HG03521 (cell line): ENCODE measurements around the gene RFX4.
A peak's percentile ranks its signal among the peaks of the same experiment; 100 is the strongest.
"Not testable (repeated sequence)": the region's sequence is repeated elsewhere in the genome, so short reads cannot be mapped to it uniquely, and the experiment has no call there.

ENCODE experiments used
- ATAC-seq: cut with Tn5 transposase; IDR thresholded peaks from one replicate; pipeline ENCODE4 v1.9.1; 2021; ENCODE audit warnings: mild to moderate bottlenecking, moderate library complexity; ENCODE audit not compliant: unreplicated experiment

Gene RFX4

GRCh38 chr12:106724116-106724515 lies 141.3 kb downstream of the RFX4 start:
- no peak for ATAC-seq

- no peak for ATAC-seq
Observed at GRCh38 chr12:106724934-106725333, 142.1 kb downstream of the RFX4 start.

DNA sequence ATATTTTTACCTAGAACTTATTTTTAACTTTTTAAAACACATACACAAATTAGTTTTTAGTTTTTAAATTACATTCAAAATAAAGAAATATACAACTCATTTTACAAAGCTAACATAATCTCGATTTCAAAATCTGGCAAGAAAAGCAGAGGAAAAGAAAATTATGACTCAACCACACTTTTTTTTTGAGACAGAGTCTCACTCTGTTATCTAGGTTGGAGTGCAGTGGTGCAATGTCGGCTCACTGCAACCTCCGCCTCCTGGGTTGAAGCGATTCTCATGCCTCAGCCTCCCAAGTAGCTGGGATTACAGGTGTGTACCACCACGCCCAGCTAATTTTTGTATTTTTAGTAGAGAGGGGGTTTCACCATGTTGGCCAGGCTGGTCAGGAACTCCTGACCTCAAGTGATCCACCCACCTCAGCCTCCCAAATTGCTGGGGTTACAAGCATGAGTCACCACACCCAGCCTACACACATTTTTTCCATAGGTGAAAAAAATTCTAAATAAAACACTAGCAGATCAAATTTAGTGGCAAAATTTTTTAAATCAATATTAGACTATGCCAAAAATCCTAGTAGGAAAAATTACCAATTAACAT lies 143.9 kb downstream of the RFX4 start:
- not testable (repeated sequence) for ATAC-seq

- ATAC-seq, result no peak
Observed at GRCh38 chr12:106729611-106730010, 146.8 kb downstream of the RFX4 start.

- ATAC-seq, result no peak
Observed at GRCh38 chr12:106732890-106733289, 150.1 kb downstream of the RFX4 start.

GRCh38 chr12:106733660-106734059 lies 150.9 kb downstream of the RFX4 start:
- no peak for ATAC-seq

DNA sequence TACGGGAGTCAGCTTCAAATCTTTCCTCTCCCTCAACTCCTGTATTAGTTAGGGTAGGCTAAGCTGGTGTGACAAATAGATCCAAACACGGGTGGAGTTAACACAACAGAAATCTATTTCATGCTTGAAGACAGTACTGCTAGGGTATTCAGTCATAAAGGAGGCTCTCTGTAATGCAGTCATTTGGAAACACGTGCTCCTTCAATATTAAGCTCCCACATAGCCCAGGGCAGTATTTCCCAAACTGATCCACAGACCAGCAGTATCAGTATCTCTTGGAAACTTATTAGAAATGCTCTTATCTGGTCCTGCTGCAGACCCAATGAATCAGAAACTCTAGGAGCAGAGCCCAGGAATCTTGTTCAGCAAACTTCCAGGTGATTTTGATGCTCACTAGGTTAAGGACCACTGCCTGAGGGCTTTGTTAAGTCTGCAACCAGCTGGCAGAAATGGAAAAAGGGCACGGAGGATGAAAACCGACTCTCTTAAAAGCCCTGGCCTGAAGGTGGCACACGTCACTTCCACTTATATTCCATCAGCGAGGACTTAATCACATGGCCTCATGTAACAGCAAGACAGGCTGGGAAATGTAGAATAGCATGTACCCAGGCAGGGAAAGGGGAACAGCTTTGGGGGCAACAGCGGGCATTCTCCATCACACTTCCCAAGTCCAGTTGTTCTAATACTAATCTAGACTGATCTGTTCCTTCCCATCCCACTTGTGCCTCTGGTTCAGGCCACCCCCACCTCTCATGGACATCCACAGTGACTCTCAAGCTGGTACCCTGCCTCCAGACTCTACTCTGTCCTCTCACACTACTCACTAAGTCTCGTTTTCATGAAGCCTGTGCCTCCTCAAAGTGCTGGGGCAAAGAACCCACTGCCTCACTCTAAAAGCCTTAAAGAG lies 153.5 kb downstream of the RFX4 start:
- no peak for ATAC-seq

DNA sequence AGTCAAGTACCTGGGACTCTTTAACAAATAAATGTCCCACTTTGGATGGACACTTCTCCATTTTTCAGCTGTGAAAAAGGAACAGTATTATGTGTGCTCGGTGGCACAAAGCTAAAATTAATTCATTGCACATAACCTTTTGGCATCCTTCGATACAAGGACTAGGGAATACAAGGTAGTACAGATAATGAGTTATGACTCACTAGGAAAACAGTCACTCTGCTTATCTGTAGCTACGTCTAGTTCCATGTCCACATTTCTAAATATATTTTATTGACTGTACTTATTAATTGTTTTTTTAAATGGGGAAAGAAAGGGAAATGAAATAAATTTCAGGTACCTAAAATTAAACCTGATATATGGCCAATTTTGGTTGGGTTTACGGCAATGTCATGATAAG lies 156.5 kb downstream of the RFX4 start:
- no peak for ATAC-seq

DNA sequence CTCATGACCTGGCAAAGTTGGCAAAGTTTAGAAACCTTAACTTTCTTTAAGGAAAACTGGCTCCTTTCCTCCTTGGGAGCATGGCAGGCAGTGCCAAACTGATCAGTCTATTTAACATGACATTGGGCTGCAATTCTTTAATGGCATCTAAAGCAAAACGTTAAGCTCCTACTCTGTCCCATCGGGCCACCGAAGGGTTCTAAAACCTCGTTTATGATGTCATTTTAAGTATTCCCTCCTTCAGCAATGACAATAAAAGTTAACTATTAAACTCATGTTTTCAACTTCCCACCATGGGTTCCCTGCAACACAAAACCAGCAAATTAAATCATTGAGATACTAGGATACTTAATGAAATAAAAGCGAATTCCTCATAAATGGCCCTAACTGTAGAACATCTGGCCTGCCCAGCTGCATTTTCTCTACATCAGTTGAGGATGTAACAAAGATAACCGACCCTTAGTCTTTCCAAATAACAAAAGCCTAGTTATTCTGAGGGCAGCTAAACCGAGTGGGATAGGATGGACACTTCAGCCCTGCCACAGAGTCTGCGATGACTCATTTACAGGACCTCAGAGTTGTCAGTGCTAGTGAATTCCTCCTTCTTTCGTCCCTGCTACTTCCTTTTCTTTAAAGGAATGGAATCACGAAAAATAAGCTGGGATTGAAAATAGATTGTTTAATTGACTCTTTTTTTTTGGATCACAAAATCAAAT lies 157.2 kb downstream of the RFX4 start:
- ATAC-seq, result no peak

- no peak for ATAC-seq
Observed at GRCh38 chr12:106740818-106741217, 158.0 kb downstream of the RFX4 start.

- no peak for ATAC-seq
Observed at GRCh38 chr12:106741247-106741646, 158.4 kb downstream of the RFX4 start.

GRCh38 chr12:106743270-106743988 lies 160.6 kb downstream of the RFX4 start:
- ATAC-seq, result no peak

GRCh38 chr12:106744600-106744999 lies 161.8 kb downstream of the RFX4 start:
- no peak for ATAC-seq

- ATAC-seq, result no peak
Observed at GRCh38 chr12:106745181-106745745, 162.5 kb downstream of the RFX4 start.

- no peak for ATAC-seq
Observed at GRCh38 chr12:106747973-106748436, 165.2 kb downstream of the RFX4 start.

DNA sequence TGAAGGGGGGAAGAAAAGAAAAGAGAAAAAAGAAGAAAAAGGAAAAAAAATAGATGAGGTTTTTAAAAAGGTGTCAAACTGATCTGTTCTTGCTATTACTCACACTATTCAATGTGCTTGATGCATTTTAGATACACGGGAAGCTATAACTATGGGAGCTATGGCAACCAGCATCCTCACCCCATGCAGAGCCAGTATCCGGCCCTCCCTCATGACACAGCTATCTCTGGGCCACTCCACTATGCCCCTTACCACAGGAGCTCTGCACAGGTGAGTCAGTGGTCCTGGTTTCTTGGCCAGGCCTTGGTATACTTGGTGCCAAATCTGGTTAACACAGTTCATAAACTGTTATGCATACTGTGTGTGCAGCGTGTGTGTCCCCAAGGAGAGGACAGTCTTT lies 167.7 kb downstream of the RFX4 start:
- ATAC-seq, result no peak

GRCh38 chr12:106753526-106753925 lies 170.7 kb downstream of the RFX4 start:
- ATAC-seq, result peak; percentile 96

DNA sequence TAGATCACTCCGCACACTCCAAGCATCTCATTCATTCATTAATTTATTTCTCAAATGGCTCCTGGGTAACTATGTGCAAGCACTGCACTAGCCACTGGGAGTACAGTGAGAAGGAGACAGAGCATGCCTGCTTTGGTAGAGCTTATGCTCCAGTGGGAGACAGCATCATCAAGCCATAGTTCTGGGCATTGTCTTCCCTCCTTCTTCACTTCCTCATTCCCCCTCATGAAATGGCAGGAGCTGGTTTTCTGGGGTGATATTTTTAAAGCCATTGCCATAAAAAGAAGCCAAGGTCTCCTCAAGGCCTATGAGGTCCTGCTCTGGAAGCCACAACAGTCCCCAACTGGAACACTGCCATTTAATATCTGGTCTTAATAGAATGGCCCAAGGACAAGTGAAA lies 171.5 kb downstream of the RFX4 start:
- no peak for ATAC-seq

GRCh38 chr12:106757623-106758348 lies 175.0 kb downstream of the RFX4 start:
- no peak for ATAC-seq
